ENCODE measurements around the gene ELMO1.

- TF ChIP-seq CTCF (IDR thresholded peaks at IDR 0.05) (no peak), POLR2A (IDR thresholded peaks at IDR 0.05) (no peak)
These were observed 364.4 kb downstream of the ELMO1 start for GRCh38 chr7:37084303-37084702.

Data from adrenal gland (tissue), 5 donors.